Ramos (cell line): ENCODE results near the gene OR2S2.
"Not testable (repeated sequence)": the region's sequence is repeated elsewhere in the genome, so short reads cannot be mapped to it uniquely, and the experiment has no call there.

Experiments
- in situ Hi-C: fragments of 300-500 bp; cut with MboI; formaldehyde crosslinking; loops from one replicate; pipeline ENCODE4 v1.14.3; 2022; ENCODE audit warnings: low sequenced_read_pairs; ENCODE audit not compliant: unreplicated experiment

OR2S2 gene, protein sequence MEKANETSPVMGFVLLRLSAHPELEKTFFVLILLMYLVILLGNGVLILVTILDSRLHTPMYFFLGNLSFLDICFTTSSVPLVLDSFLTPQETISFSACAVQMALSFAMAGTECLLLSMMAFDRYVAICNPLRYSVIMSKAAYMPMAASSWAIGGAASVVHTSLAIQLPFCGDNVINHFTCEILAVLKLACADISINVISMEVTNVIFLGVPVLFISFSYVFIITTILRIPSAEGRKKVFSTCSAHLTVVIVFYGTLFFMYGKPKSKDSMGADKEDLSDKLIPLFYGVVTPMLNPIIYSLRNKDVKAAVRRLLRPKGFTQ

DNA sequence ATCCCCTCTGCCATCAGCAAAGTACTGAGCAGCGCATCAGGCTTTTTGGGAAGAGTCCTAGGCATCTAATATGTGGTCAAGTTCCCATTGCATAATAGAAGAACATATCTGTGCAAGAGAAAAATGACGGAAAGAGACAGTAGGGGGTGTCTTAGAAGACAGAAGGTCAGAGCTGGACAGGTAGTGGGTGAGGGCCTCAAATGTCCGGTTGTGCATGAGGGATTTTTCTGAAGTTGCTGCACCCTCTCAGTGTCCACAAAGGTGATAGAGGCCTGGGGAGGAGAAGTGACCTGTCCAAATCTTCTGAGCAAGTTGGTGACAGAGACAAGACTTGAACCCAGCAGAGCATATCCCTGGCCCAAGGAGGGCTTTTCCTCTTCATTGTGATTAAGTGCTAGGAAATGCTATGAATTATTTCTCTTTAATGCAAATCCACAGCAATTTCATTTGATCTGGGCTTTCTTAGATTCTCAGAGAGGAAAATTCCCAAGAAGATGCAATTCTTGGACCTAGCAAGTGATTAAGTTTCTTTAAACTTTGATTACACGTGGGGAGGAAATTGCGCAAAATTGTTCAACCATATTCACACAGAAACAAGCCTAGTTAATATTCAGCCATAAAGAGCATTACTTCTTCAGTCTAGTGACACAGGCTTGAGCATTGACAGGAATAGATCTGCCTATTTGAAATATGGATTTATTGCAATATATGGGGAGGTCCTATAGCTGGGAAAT is at the start of gene OR2S2:
Gene OR2S2, minus strand, starts transcription at position 51 of the 734 bp plus-strand sequence. CDS start 56 bp downstream, outside the sequence.
- in situ Hi-C loops = loop anchor here (5.0 kb wide), 1 partner anchor 64 kb away; no protein-coding TSS in a partner anchor

DNA sequence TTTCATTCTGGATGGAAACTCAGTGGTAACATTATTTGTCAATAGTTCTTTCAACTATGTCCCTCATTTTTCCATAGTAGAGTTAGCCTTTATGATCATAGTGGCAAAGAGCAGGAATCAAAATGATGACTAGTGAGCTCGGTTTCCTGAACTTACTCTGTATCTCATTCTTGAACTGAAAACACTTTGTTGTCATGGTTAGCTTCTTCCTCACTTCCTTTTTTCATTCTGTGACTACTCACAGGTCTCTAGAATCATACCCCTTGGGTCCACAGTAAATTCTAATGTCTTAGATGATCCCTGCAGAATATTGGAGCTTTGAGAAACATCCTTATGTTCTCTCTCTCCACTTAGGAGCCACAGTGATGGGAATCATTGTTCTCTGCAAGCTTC is 49.4 kb upstream of the OR2S2 start:
- in situ Hi-C loops = no loop called here

DNA sequence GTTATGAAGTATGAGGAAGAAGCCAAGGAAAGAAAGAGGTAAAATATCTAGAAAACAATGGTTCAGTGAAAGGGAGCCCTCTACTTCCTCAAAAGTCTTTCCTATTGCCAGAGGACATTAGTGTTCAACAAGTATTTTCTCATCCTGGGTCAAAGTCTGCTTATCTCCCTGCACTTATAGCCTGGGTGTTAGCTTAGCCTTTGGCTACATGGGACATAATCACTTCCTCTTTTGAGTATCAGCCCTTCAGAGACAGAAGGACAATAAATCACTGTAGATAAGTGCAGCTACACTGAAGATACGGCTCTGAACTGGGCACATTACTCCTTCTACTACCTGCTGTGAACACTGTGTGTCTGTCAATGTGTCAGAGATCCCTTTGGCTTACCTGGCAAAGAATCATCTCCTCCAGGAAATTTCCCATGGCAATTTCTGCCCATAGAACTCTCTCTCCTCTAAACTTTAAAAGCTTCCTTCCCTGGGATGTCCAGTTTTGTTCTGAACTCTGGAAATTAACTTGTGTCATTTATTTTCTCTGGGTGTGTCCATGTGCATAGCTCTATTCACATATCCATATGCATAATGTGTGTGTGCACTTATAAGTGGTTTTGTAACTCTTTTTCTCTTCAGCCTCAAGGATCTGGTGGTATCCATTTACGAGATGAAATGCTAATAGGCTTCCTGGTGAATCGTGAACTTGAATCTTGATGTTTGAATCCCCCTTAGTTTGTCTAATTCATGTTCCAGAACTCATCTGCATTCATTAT is 48.8 kb upstream of the OR2S2 start:
- in situ Hi-C loops = no loop called here

DNA sequence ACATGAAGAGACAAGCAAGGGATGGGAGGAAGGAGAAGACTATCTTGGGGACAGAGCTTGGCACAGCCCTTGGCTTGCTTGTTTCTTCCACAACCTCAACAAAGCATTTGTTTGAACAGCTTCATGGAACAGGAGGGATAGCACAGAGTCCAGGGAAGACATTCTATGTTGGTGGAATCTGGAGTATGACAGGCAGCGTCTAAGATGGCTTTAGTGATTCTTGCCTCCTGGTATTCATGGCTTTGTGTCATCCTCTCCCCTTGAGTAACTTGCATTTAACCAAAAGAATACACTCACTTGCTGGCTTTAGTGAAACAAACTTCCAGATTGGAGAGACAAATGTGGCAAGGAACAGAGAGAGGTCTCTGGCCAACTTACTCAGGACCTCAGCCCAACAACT is 47.9 kb upstream of the OR2S2 start:
- in situ Hi-C loops = no loop called here

DNA sequence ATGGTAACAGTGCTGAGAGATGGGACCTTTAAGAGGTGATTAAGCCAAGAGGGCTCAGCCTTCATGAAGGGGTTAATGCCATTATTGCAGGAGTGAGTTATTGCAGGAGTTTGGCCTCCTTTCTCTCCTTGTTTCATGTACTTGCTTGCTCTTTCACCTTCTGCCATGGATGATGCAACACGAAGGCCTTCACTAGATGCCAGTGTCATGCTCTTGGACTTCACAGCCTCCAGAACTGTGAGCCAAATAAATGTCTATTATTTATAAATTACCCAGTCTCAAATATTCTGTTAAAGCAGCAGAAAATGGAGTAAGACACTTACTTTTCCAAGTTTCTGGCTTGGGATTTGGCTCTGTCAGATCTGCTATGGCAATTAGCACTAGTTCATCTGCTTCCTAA is 40.4 kb upstream of the OR2S2 start:
- in situ Hi-C loops = no loop called here

DNA sequence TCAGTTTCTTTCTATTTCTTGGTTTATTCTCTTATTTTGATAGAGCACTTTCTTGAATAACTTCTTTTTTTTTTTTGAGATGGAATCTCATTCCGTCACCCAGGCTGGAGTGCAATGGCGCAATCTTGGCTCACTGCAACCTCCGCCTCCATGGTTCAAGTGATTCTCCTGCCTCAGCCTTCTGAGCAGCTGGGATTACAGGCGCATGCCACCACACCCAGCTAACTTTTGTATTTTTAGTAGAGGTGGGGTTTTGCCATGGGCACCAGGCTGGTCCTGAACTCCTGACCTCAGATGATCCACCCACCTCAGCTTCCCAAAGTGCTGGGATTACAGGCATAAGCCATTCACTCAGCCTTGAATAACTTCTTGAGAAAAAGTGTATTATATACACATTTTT is 39.1 kb upstream of the OR2S2 start:
- in situ Hi-C loops = not testable (repeated sequence)

DNA sequence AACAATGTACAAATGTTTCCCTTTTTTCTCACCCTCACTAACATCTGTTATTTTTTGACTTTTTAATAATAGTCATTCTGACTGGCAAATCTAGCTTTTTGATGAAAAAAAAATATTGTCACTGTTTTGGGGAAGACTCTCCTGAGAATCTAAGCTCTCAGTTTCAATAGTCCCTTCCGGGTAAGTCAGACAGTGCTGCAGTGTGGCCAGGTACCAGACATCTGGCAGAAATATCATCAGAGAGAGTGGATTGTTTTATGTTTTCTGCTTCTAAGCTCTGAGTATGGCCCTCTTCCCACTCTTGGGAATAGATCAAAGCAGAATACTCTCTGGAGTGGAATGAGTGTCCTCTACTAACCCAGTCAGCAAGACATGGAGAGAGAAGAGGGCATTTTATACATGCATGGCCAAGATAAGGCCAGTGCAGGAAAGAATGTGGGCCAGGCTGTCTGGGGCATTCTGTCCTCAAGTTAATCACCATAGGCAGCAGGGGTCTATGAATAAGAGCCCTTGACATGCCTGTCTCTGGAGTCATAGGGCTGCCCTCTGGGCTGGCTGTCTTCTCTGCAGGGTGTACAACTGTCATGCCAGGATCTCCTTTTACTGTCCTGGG is 38.5 kb upstream of the OR2S2 start:
- in situ Hi-C loops = no loop called here

DNA sequence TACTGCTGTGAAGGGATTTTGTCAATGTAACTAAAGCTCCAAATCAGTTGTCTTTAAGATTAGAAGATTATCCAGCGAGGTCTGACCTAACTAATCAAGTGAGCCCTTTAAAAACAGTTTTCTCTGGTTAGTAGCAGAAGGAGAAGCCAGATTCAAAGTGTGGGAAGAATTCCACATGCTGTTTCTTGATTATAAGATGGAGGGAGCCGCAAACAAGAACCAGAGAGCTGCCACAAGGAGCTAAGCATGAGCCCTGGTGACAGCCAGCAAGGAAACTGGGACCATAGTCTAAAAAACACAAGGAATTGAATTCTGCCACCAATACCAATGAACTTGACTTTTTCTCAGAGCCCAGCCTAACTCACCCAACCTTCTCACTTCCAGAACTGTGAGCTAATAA is 37.0 kb upstream of the OR2S2 start:
- in situ Hi-C loops = no loop called here

DNA sequence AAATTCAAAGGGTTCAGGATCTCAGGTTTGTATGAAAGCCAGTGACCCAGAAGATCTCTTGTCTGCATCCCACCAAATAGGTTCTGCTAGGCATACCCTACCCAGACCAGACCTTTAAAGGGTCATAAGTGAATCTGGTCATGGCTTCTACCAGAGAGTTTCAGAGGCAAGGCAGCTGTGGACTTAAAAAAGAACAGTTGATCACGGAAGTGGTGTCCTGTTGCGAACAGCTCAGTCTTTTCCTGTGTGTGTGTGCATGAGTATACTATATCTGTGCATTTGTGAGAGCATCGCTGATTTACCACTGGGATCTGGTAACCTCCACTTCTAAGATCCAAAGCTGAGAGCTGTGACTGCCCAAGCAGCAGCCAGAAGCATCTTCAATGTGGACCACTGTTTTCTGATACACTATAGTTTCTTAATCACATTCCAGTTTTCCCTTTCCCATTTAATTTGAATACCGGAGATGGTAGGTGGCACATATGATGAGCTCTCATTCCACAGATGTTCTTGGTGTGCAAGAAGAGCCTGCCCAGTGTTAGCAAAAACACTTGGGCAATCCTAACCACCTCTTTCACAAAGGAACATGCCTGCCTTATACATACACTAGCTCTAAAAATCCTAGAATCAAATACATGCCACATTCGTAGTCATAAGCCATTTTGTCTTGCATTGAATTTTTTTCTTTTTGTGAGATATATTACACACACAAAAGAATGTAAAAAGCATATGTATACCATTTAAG is 36.2 kb upstream of the OR2S2 start:
- in situ Hi-C loops = no loop called here

DNA sequence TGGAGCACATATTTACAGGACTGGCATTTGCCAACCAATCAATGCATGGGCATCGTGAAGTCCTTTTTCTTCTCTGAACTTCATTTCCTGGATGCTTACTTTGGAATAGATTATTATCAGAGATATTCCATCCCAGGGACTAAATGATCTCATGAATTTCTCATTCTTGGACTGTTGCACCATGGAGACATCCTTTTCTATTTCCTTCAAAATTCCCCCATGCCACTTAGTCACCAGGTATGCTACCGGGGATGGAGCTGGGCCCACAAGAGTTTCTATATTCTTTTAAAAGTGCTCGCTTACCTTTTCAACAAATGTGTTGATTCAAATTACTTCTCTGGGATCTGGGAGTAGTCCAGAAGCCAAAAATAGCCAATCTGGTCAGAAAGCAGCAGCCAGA is 35.2 kb upstream of the OR2S2 start:
- in situ Hi-C loops = not testable (repeated sequence)

DNA sequence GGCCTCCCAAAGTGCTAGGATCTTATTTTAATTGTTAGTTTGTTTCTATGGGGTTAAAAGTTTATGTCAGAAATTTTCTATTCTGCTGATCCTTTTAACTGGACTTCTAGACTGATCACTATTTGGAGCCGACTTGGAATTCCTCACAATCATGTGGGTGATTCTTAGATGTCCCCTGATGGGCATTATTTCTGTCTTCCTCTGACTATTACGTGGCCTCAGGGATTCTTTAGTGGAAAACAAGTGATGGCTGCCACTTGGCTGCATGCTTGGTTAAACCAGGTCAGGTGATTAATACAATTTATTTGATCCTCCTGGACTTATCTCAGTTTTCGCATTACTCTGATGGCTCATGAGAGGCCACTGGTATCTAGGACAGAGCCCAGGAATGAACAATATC is 32.2 kb upstream of the OR2S2 start:
- in situ Hi-C loops = no loop called here

DNA sequence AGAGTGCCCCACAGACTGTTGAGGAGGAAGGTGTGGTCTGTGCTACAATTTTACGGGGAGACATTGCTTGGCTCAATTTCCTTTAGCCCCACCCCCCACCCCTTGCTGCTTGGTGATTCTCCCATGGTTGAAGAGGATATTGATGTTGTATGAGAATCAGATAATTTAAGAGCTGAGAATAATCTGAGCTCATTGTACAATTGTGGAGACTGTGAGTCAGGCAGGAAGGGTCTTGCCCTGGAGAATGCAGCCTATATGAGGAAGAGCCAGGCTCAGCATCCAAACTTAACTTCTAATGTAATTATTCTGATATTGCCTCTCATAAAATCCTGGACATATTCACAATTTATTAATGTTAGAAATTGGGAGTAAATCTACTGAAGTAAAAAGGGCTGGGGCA is 26.1 kb upstream of the OR2S2 start:
- in situ Hi-C loops = no loop called here

DNA sequence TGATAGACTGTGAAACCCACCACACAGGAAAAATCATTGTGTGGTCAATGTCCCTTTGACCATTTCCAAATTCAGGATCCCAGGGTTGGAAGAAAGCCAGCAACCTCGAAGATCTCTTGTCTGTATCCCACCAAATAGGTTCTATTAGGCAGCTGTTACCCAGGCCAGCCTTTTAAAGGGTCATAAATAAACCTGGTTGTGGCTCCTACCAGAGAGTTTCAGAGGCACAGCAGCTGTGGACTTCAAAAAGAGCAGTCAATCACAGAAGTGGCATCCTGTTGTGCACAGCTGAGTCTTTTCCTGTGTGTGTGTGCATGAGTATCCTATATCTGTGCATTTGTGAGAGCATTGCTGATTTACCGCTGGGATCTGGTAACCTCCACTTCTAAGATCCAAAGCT is 23.7 kb upstream of the OR2S2 start:
- in situ Hi-C loops = no loop called here

DNA sequence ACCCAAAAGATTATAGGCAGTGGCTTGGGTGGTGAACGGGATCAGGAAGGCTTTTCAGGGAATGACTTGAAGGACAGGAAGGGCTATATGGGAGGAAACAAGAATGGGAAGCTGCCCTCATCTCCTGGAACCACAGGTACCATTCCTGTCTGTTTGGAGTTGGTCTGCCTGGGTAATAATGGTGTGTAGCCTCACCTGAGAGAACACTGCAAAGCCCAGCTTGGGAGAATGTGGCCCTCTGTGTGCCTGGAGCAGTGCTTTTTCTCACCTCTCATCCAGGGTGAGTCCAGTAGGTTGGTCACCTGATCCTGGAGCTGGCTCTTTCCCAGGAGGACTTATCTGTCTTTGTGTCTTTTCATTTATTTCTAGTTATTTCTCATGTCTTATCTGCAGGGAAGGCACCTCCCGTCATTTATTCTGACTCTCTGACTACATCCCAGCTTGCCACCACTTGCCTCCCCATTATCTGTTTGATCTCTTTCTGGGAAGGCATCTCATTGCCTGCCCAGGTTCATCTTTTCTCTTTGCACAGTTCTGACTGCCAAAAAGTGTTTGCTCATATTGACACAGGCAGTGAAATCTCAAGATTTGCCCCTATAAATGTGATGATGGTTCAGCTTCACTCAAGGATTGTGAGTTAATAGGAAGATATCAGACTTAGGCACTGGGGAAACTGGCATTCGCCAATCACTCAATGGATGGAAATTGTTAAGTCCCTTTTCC is 22.5 kb upstream of the OR2S2 start:
- in situ Hi-C loops = no loop called here

DNA sequence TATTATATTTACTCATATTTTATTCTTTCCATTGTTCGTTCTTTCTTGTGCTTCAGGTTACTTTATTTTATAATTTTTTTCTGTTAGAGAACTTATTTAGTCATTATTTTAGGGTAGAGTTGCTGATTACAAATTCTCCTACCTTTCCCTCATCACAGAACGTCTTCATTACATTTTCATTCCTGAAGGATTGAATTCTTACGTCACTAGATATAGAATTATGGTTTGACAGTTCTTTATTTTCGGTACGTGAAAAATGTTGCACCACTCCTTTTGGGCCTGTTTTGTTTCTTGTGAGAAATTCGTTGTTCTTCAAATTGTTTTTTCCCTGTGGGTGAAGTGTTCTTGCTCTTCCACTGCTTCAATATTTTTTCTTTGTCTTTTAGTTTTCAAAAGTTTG is 20.8 kb upstream of the OR2S2 start:
- in situ Hi-C loops = no loop called here

DNA sequence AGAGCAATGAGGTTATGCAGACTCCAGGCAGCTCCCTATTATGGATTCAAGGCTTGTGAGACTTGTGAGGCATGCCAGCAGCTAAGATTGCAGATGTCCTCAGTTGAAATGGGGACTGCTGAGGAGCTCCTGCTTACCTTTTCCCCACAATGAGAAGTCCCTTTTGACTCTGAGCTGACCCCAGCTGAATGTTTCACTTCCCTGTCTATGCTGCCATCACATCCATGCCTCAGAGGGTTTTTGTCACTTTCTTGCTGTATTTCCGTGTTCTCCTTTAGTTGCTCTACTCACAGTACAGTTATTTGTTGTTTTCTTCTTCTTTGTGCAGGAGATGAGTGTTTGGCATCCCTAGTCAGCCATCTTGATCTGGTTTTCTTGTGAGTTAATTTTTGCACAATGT is 18.8 kb upstream of the OR2S2 start:
- in situ Hi-C loops = no loop called here

DNA sequence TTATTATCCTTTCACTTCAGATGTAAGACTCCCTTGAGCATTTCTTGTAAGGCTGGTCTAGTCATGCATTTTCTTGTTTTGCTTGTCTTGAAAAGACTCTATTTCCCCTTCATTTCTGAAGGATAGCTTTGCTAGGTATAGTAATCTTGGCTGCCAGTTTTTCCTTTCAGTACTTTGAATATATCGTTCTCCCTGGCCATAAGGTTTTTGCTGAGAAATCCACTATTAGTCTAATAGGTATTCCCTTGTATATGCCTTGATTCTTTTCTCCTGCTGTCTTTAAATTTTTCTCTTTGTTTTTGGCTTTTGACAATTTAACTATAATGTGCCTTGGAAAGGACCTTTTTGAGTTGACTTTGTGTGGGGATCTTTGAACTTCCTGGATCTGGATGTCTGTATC is 16.8 kb upstream of the OR2S2 start:
- in situ Hi-C loops = no loop called here

DNA sequence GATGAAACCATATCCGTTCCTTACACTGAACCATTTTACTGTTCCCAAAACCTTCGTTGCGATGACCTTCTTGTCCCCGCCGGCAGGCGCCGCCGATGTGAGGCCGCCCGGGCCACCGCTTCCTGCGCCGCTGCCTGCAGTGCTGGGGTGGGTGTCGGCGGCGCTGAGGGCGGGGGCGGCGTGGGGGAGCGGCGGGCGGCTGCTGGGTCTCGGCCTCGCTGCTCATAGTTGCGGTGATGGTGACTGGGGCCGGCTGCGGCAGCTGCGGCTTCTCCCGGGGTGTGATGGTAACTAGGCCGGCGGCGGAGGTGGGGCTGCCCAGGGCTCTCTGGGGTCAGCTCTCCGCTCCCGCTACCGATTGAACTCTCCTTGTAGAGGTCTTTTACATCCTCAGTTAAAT is 14.1 kb upstream of the OR2S2 start:
- in situ Hi-C loops = no loop called here

DNA sequence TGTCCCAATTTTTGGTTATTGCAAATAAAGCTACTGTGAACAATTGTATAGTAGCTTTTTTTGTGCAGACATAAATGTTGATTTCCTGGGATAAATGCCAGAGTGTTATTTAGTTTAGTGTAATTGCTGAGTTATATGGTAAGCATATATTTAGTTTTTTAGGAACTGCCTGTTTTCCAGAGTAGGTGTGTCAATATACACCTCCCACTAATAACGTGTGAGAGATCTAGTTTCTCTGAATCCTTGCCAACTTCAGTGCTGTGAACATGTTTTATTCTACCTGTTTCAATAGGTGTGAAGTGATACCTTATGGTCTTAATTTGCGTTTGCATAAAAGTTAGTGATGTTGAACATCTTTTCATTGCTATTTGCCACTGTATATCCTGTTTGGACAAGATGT is 9.1 kb upstream of the OR2S2 start:
- in situ Hi-C loops = no loop called here
